ENCODE data around the gene C1orf50.
"Not testable (repeated sequence)": the region's sequence is repeated elsewhere in the genome, so short reads cannot be mapped to it uniquely, and the experiment has no call there.

C1orf50 gene

GRCh38 chr1:42739753-42740700 is 27.0 kb upstream of the C1orf50 start, which contains the start of gene CLDN19:
TSS of gene CLDN19 (minus strand) at chr1:42740236. CDS start at chr1:42740063, 173 bp downstream.
- no peak for DNase-seq (ENCODE audit: low spot score)

DNA sequence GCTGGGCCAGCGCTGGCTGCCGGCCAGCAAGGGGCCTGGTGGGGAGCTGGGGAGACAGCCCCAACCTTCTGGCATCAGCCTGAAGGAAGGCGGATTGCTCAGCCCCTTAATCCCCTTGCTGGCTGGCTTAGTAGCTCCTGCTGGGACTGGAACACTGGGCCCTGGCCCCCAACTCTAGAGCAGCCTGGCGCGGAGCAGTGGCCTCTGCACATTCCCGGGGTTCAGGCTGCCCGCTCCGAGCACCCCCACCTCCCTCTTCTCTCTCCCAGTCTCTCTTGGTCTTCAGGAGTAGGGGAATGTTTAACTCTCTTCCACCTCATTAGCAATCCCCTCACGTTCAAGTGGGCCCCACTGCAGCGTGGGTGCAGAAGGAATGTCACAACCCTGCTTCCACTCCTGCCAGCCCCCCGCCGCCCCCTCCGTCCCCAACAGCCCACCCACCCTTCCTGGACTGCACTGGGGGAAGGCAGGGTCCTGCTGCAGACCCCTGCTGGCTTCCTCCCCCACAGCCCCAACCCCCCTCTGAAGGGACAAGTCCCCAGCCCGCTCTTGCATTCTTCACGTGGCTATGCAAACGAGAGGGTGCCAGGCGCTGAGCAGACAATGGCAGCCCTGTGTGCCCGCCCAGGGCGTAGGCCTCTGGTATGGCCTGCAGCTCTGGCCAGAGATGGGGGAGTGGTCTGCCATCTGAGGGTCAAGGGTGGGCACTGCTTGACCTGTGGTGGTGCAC is 26.0 kb upstream of the C1orf50 start:
- no peak for DNase-seq (ENCODE audit: low spot score)

GRCh38 chr1:42741706-42742105 is 25.3 kb upstream of the C1orf50 start:
- no peak for DNase-seq (ENCODE audit: low spot score)

DNA sequence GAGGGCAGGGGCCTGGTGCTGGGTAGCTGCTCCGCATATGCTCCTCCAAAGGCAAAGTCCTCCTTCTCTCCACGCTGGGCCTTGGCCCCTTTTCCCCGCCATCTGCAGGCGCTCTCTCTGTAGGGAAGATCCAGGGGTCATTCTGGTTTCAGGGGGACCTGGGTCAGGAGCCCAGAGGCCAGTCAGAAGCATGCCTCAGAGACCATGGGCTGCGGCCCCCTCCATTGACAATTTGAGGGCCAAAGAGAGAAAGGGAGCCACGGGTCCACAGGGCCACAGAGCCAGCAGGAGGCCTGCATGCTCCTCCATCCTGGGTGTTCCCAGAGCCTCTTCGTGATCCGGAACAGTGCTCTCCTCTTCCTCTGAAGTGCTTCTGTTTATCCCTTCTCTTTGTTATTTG is 24.9 kb upstream of the C1orf50 start:
- no peak for DNase-seq (ENCODE audit: low spot score)

DNA sequence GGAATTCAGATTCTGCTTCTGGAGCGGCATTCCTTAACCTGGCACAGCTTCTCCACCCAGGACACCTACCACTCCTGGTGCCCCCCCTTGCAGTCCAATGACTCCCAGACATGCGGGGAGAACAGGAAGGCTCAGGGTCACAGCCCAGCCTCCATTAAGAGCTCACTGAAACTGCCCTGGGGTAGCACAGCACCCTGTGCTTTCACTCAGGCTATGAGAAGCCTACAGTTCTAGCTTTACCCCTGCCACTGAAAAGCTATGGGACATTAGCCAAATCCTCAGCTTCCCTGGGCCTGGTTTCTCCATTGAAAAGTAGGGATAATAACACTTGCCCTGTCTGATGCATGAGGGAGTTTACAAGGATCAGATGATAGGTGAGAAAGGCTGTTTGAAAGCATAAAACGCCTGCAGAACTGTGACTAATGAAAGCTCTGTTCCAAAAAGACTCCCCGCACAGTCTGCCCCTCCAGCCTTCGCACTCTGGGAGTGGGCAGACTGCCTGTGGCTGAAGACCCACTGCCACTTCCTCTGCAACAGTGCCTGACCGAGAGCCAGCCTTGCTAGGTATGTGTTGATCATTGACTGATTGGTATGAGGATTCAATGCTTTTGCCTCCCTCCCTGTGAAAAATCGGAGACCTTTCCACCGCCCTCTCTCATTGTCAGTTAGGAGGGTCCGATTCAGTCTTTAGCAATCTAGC is 24.3 kb upstream of the C1orf50 start:
- DNase-seq (ENCODE audit: low spot score), result no peak

DNA sequence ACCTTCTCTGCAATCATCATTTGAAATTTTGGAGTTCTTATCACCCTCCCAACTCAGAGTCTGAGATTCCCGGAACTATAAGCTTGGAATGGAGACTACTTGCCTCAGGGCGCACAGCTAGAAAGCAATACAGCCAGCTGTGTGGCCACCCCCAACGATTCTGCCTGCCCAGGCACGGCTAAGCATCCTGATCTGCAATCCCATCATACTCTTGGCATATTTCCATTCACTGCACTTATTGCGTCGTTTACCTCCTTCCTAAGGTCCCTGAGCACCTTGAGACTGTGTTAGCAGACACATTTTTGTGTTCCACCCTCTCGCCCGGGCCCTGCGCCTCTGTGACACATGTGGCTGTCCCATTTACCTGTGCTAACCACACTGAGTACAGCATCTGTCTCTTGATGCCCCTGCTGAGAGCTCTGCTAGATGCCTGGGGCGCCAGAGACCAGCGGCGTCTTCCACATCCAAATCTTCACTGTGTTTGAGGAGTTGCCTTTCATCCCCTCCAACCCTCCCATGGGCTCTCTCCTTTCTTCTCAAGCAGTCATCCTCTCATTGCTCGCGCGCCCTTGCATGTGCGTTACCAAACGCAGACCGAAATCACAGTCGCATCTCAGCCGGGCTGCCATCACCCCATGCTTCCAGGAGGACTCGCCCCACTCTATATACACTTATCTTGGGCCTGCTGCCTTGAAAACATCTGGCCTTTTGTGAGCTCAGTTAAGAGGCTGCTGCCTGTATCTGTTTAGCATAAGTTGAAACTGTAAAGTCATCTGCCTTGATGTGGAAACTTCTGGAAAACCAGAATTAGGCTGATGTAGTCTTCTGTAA is 23.5 kb upstream of the C1orf50 start:
- no peak for DNase-seq (ENCODE audit: low spot score)

DNA sequence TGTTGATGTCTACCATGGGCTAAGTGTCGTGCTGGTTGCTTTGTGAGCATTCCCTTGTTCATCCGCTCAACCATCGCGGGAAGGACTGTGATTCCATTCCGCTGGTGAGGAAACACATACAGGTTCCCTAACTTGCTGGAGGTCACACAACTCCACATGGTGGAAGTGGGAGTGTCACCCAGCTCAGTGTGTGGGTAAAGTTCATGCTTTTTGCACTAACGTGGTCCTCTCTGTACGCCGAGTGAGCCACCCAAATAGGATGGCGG is 23.0 kb upstream of the C1orf50 start:
- no peak for DNase-seq (ENCODE audit: low spot score)

GRCh38 chr1:42745851-42746250 is 21.2 kb upstream of the C1orf50 start:
- no peak for DNase-seq (ENCODE audit: low spot score)

- DNase-seq (ENCODE audit: low spot score), result no peak
These were observed 20.5 kb upstream of the C1orf50 start for GRCh38 chr1:42746436-42747105.

DNA sequence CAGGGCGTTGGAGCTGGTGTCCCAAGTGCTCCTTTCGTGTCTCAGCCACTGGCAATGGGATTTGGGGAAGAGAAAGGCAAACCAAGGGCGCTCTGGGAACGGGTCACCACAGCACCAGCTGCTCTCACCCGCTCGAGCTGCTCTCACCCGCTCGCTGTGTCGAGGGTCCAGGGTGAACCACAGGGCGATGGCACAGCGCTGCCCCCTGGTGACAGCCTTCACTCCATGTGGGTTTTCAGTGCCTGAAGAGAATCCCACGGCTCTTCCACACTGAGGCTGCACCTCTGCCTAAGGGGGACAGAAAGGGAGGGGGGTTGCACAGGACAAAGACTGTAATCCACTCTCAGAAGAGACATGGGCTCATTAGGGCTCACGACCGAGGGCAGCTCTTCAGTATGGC is 19.9 kb upstream of the C1orf50 start:
- DNase-seq (ENCODE audit: low spot score), result peak; percentile 46

GRCh38 chr1:42748021-42748420 is 19.0 kb upstream of the C1orf50 start:
- no peak for DNase-seq (ENCODE audit: low spot score)

- no peak for DNase-seq (ENCODE audit: low spot score)
These were observed 18.3 kb upstream of the C1orf50 start for GRCh38 chr1:42748461-42749410.

- DNase-seq (ENCODE audit: low spot score), result no peak
These were observed 17.0 kb upstream of the C1orf50 start for GRCh38 chr1:42750041-42750440.

GRCh38 chr1:42751511-42752070 is 15.5 kb upstream of the C1orf50 start:
- not testable (repeated sequence) for DNase-seq (ENCODE audit: low spot score)

GRCh38 chr1:42752284-42752683 is 14.8 kb upstream of the C1orf50 start:
- DNase-seq (ENCODE audit: low spot score), result no peak

DNA sequence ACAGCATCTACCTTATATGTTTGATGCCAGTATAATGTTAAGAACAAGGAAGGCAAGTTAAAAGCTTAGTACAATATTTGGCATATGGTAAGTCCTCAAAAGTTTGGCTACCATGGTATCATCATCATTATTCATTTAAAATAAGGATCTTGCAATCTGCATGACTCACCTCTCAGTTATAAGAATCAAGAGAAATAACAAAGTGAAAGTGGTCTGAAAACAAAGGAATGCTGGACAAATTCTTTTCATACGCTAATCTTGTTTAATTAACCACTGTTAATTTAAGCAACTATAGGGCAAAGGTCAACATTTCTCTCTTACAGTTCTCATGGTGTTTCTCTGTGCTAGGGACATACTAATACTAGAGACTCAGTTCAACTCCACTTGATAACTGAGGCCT is 14.0 kb upstream of the C1orf50 start:
- no peak for DNase-seq (ENCODE audit: low spot score)

DNA sequence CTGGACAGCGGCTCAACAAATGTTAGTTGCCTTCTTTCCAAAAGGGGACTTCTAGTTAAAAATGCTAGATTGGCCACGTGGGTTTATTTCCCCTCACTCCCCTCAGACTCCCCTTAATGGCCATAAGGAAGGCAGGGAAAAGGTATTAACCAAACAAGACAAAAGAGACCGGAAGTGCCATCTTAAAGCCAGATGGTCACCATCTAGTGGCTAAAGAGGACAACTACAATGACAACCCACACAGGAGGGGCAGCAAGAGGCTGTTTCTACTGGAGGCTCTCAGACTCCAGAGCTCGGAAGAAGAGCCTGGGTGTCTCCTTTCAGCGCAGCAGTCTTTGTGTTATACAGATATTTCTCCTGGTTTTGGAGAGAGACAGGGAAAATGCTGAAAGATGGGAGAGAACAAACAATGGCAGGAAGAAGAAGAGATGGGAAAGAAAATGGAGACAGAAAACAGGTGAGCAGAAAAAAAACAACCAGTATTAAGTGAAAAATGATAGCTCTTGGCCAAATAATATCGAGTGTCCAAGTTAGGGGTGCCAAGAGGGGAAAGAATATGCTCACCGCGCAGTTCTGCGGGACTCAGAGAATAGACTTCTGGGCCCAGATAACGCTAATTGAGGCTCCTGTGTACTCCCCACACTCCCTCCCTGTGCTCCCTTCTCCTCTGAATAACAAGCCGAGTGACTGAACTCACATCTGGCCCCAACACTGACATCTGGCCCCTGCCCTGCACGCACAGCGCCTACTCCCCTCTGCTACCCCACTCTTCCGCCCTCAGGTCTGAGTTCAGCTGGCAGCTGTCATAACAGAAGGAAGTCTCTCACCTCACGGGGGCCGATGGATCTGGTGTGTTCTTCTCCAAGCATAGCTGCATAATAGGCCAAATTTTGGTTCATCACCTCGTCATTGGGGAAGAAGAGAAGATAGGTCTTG is 9.8 kb upstream of the C1orf50 start:
- peak; percentile 52 for DNase-seq (ENCODE audit: low spot score)

- DNase-seq (ENCODE audit: low spot score), result no peak
These were observed 9.2 kb upstream of the C1orf50 start for GRCh38 chr1:42757892-42758275.

GRCh38 chr1:42758641-42759040 is 8.4 kb upstream of the C1orf50 start:
- DNase-seq (ENCODE audit: low spot score), result peak; percentile 23

Measured in germinal center (tissue), 1 donor.